DOHH2 (cell line): ENCODE measurements around the gene KIF23.

Source experiments
- CTCF ChIP-seq: fragments of 200-600 bp; sonication (generic); IDR thresholded peaks from one replicate; pipeline ENCODE4 v1.5.1; 2014; ENCODE audit warnings: antibody characterized with exemption, mild to moderate bottlenecking, low read depth, low read length; ENCODE audit not compliant: poor library complexity, severe bottlenecking
- EZH2phosphoT487 ChIP-seq: fragments of 200-600 bp; sonication (generic); IDR thresholded peaks from 2 replicates; pipeline ENCODE4 v1.6.1; 2017; ENCODE audit warnings: borderline replicate concordance, mild to moderate bottlenecking, antibody characterized with exemption, low read length, moderate library complexity, mixed read lengths

DNA sequence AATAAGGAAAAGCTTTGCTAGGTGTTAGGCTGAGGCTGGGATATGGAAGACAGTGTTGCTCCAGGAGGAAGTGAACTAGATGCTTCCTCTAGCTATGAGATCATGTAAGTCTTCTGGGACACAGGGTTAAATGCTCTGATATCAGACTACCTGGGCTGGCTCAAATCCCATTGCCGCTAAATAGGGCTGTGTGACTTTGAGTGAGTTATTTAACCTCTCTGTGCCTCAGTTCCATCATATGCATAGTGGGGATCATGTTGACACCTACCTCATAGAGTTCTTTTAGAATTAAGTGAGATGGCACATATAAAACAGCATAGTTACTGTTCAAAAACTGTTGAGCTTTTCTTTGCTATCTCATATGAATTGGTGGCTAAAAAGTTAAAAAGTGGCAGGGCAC is 51.1 kb downstream of the KIF23 start:
- TF ChIP-seq CTCF (no peak), EZH2phosphoT487 (no peak)
